Activated naive CD4-positive, alpha-beta T cell treated with anti-CD3 and anti-CD28 coated beads, Interleukin-2, amount 50 U/mL, for 72 hours (primary cell): ENCODE results near the gene FOXL3. TPM values are rescaled to one million over a fixed set of nuclear protein-coding genes. Genes with fewer than 3 reads are reported as not detected.
"Not testable (repeated sequence)": the region's sequence is repeated elsewhere in the genome, so short reads cannot be mapped to it uniquely, and the experiment has no call there.

Experiments used
- ATAC-seq, 2 donors: fragments of 150-1000 bp; cut with Tn5 transposase; 2 replicates each; pipeline ENCODE4 v1.10.0; 2021; ENCODE audit warnings: mild to moderate bottlenecking in 2 of 2, moderate library complexity in 2 of 2
- DNase-seq, 2 donors: peaks; one replicate each; pipeline ENCODE4 v3.0.0; 2021 to 2022; ENCODE audit warnings: low spot score in 2 of 2
- H3K27ac Mint-ChIP-seq, 2 donors: one replicate each; pipeline ENCODE4 v1.8.0; 2022; ENCODE audit warnings: mild to moderate bottlenecking in 2 of 2, mixed read lengths in 2 of 2
- H3K36me3 Mint-ChIP-seq, 2 donors: one replicate each; pipeline ENCODE4 v1.8.0; 2022; ENCODE audit warnings: mixed read lengths in 2 of 2
- H3K9me3 Mint-ChIP-seq, 2 donors: one replicate each; pipeline ENCODE4 v1.8.0; 2022; ENCODE audit warnings: mixed read lengths in 2 of 2
- total RNA-seq, 2 donors: library from RNA; stranded (reverse); gene quantifications; one replicate each; pipeline ENCODE4 v1.2.3, GENCODE V29; 2022

The FOXL3 gene
- total RNA-seq, 2 donors from 2014 or later: not detected

DNA sequence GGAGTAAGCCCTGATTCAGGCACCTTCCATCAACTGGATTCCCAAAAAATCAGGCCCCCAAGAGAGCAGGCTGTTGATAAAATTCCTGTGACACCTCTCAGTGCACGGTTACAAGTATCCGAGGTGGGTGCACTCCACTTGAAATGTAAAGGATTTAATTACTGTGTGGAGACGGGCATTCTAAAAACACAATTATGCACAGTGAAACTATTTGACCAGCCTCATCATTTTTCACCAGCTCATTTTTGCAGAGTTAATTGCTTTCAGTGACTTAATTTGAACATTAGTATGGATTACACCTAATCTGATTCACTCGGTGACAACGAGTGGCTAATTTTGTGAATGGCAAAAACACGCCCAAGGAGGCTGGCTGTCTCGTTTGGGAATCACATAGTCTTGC, 2.3 kb downstream of the FOXL3 start:
- no peak overlapping the region for H3K27ac Mint-ChIP-seq
- ATAC-seq (no peak), DNase-seq (no peak)
- H3K9me3 Mint-ChIP-seq: no peaks in the 10 kb centered on the region
- H3K36me3 Mint-ChIP-seq: no peaks in the 10 kb centered on the region

DNA sequence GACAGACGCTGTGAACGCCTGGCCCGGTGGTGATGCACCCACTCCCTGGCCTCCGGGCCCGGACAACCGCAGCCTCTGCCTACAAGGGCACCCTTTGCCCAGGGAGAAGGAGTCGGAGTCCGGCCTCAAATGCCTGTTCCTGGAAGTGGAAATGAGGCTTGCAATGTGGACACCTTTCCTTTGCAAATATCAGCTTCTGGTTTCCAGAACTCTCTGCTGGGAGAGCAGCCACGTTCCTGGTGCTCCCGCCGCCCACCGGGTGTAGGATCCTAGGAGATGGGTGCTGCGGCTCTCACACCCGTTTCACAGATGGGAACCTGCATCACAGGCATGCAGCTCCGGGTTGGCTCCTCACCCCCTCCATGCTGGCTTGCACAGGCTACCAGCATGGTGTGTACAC, 2.9 kb downstream of the FOXL3 start:
- DNase-seq: no peak
- no peaks in the 10 kb centered on the region for H3K9me3 Mint-ChIP-seq
- no peak for ATAC-seq
- H3K27ac Mint-ChIP-seq: no peak overlapping the region
- no peaks in the 10 kb centered on the region for H3K36me3 Mint-ChIP-seq

DNA sequence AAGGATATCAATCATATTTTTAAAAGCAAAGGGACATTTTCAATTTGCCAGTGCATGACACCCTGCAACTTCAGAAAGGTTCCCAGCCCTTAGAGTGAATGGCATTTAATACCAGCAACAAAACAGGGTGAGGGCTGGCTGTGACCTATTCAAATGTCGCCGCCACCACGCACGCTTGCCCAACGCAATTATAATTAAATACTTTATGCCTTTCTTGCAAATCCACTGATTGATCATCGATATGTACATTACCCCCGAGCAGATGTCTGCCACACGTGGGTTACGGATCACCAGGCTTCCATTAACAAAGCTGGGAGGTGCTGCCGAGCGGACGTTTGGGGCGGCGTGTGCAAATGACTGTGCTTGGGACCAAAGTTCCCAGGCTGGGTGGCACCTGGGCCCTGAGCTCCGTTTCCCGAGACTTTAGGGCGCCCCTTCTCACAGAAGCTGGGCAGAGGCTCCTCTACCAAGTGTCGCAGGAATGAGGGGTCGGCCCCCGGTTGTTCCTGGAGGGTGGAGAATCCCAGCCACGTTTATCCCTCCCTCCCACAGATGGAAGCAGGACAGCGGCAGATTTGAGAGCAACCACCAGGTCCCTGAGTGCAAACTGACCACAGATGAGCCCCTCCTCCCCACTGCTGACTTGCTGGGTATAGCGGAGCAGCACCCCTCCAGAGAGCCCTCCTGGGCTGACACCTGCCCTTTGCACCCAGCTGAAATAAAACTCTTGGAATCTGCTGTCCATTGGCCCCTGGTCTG, 3.9 kb downstream of the FOXL3 start:
- DNase-seq: no peak
- Mint-ChIP-seq H3K9me3 (no peaks in the 10 kb centered on the region), H3K27ac (no peak overlapping the region), H3K36me3 (no peaks in the 10 kb centered on the region)
- ATAC-seq: no peak

DNA sequence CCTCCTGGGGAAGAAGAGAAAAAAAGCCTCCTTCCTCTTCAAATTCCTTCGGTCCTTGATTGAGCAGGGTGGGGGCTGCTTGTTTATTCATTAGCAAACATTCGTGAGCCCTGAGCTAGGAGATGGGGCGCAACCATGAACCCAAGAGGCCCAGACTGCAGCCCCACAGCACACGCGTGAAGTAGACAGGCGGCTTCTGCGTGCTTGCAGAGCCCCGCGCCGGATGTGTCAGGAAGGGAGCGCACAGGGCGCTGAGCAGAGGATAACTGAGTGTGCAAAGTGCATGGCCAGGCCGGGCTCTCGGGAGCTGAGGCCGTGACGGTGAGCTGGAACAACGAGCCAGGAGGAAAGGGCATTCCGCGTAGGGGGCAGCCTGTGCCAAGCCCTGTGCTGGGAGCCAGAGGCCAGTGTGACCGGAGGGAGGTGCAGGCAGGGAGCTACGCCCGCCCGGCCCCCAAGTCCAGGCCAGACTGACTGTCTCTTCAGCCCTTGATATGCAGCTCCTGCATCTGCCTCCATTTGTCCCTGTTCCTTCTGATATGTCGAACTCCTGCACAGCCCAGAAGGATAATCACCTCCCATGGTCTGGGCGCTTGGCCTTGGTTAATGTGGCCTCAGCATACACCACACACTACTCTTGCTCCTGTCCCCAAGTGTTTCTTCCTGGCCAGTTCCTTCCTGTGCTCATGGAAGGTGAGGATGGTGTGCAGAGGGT, 4.6 kb downstream of the FOXL3 start:
- DNase-seq (peak in 1 of 2 donors; percentile 18), ATAC-seq (no peak)
- Mint-ChIP-seq H3K9me3 (no peaks in the 10 kb centered on the region), H3K36me3 (no peaks in the 10 kb centered on the region), H3K27ac (no peak overlapping the region)

DNA sequence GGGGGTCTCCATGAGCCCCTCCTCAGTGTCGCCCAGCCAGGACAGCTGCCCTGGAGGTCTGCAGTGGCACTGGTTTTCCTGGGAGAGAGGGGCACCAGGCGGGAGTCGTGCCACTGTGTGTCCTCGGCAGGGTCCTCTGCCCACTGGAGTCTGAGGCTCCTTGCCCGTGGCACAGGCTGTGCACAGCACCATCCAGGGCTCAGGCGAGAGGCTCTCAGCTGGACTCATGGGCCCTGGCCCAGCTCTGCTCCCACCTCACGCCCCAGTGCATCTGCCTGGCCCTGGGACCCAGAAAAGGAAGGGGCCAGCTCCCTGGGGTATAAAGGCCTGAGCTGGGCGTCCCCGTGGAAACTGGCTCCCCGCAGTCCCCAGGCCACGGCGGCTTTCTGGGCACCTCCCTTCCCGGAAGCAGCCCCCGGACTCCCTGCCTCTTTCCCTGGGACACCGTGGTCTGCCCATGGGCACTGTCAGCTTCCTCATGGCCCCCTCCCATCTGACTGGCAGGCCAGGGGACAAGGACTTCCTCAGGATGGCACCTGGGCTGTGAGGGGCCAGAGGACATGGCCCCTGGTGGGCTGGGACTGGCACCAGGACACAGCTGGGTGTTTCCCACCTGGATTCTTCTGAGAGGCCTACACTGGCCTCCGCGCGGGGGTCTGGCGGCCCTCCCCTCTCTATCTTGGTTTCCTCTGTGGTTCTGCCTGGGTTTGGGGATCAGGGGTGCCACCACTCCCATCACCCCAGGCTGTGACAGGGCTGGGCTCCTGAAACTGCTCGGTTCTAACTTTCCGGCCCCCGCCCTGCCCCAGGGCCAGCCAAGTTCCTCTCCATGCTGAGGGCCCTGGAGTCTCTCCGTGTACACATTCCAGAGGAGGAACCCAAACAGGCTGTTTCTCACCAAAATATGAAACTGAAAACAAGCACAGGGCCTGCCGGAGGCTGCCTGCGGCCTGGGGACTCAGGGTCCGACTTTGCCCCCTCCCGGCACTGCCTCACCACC, 5.5 kb downstream of the FOXL3 start:
- H3K27ac Mint-ChIP-seq: no peak overlapping the region

DNA sequence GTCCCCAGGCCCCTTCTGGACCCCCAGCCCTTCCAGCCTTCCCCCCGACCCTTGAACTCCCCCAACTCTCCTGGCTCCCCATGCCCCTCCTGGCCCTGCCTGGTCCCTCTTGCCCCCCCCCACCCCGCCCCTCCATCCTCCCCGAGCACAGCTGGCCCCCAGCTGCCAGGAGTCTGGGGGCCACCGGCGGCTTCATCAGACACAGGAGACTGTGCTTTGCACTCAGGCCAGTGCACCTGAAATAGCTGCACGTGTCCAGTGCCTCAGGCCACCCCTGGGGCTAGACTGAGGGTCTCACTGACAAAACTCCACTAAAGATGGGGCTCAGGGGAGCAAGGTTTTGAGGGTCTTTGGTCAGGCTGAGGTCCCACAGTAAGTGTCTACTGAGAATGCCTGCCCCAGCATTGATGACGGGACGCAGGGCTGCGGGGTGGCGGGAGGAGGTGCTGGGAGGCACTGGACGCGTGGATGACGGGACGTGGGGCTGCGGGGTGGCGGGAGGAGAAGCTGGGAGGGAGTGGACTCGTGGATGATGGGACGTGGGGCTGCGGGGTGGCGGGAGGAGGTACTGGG, 6.5 kb downstream of the FOXL3 start:
- no peaks in the 10 kb centered on the region for H3K36me3 Mint-ChIP-seq
- no peak for ATAC-seq
- H3K9me3 Mint-ChIP-seq: no peaks in the 10 kb centered on the region
- H3K27ac Mint-ChIP-seq: no peak overlapping the region
- peak in 1 of 2 donors; percentile 30 for DNase-seq

More for the DNA sequence above, 5.5 kb downstream of the FOXL3 start:
- ATAC-seq (no peak), DNase-seq (peak in 1 of 2 donors; percentile 48)
- Mint-ChIP-seq H3K9me3 (no peaks in the 10 kb centered on the region), H3K36me3 (no peaks in the 10 kb centered on the region)

DNA sequence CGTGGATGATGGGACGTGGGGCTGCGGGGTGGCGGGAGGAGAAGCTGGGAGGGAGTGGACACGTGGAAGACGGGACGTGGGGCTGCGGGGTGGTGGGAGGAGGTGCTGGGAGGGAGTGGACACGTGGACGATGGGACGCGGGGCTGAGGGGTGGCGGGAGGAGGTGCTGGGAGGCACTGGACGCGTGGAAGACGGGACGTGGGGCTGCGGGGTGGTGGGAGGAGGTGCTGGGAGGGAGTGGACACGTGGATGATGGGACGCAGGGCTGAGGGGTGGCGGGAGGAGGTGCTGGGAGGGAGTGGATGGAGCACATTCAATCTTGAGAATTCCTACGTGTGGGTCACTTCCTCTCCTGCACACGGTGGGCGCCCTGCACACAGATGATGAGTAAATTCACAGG, 7.2 kb downstream of the FOXL3 start:
- not testable (repeated sequence) for ATAC-seq, H3K27ac Mint-ChIP-seq, H3K9me3 Mint-ChIP-seq, H3K36me3 Mint-ChIP-seq
- peak in 1 of 2 donors; percentile 7 for DNase-seq

DNA sequence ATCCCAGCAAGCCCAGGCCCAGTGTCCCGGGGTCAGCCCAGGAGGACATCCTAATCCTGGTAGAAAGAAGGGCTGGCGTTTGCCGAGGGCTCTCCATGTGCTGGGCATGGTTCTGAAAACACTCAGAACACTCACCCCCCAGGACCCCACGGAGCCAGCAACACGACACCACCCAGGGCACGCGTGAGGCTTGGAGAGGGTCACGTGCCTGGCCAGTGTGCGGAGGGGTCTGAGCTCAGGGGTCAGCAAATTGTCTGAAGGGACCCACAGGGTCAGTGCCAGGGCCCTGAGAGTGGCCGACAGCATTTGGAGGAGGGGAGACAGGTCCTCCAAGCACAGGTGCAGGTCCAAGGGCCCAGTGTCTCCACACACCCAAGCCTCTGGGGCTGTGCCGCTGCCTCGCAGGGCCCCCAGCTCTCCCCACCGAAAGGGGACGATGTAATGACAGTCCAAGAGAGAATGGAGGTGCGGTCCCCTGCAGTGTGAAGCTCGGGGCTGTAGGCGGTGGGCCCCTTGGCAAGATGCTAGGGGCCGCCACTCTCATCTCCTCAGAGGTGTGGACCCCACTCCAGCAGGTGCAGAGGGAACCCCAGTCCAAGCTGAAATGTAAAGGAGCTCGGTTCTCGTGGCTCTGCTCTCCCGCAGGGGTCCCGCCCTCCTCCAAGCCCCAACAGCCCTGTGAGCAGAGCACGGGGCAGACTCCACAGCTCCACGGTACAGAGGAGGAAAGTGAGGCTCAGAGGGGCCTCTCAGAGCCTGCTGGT, 7.8 kb downstream of the FOXL3 start:
- ATAC-seq: no peak
- Mint-ChIP-seq H3K36me3 (no peaks in the 10 kb centered on the region), H3K27ac (no peak overlapping the region), H3K9me3 (no peaks in the 10 kb centered on the region)
- DNase-seq: peak in 1 of 2 donors; percentile 41

DNA sequence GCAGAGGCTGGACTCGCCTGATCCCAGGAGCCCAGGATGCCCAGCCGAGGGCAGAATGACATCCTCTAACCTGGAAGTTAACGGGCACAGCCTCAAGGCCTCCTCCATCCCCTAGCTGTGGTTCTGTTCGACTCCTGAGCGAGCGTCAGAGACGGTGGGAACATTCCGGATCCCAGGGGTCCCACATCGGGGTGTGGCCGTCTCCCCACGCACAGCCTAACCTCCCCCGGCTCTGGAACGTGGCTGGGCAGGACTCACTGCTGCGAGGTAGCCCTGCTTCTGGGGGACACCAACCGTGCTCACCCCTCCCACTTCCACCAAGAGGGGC, 8.4 kb downstream of the FOXL3 start:
- DNase-seq (no peak), ATAC-seq (no peak)
- Mint-ChIP-seq H3K9me3 (no peaks in the 10 kb centered on the region), H3K36me3 (no peaks in the 10 kb centered on the region), H3K27ac (no peak overlapping the region)

DNA sequence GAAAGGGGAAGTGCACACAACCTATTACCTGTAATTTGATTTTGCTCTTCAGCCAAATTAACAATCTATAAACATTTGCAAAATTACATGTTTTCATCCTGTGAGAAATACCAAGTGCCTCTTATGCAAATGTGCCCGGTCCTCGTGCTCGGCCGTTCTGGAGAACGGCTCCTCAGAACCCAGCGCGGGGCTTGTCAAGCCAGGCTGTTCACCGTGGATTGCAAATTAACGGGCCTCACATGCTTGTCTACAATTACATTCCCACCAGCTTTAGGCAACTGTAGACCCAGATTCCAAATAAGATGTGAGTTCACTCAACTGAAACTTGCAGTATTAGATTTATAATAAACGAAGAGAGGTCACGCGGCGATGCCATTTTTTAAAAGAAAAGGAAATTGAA, 8.8 kb downstream of the FOXL3 start:
- Mint-ChIP-seq H3K36me3 (no peaks in the 10 kb centered on the region), H3K27ac (no peak overlapping the region), H3K9me3 (no peaks in the 10 kb centered on the region)
- DNase-seq: no peak
- no peak for ATAC-seq

DNA sequence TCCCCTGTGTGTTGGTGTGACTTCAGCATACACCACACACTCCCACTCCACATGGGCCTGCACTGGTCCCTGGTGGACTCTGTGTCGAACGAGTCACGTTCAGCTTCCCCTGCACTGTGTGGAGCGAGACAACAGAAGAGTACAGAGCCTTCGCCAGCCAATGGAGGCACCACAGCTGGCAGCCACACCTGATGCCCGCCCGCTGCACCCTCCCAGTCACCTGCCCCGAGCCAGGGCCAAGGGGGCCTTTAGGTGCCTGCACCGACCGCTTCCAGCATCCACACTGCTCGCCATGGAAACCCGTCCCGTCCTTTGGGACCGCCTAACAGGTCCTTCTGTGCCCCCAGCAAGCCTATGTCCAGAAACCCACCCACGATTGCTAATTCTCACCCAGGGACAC, 9.2 kb downstream of the FOXL3 start:
- ATAC-seq (no peak), DNase-seq (peak in 1 of 2 donors; percentile 49)
- H3K9me3 Mint-ChIP-seq: no peaks in the 10 kb centered on the region
- H3K36me3 Mint-ChIP-seq: no peaks in the 10 kb centered on the region
- H3K27ac Mint-ChIP-seq: no peak overlapping the region

DNA sequence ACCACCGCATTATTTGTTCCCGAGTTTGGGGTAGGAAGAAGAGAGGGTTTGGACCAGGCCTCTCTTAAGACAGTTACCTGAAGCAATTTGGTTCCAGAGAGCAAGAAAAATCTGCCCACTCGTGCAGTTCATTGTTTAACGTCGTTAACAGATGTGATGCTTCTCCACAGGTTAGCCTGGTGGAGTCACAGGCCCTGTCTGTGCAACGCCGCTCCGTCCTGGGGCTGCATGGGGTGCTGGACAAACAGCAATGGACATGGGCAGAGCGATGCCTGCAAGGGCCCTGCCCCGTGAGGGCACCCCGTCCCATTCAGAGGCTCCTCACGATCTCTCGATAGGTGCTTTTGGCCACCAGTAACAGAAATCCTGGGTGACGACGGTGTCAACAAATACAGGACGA, 9.7 kb downstream of the FOXL3 start:
- ATAC-seq: no peak
- H3K36me3 Mint-ChIP-seq: no peaks in the 10 kb centered on the region
- no peak overlapping the region for H3K27ac Mint-ChIP-seq
- H3K9me3 Mint-ChIP-seq: no peaks in the 10 kb centered on the region
- DNase-seq: peak in 1 of 2 donors; percentile 31

DNA sequence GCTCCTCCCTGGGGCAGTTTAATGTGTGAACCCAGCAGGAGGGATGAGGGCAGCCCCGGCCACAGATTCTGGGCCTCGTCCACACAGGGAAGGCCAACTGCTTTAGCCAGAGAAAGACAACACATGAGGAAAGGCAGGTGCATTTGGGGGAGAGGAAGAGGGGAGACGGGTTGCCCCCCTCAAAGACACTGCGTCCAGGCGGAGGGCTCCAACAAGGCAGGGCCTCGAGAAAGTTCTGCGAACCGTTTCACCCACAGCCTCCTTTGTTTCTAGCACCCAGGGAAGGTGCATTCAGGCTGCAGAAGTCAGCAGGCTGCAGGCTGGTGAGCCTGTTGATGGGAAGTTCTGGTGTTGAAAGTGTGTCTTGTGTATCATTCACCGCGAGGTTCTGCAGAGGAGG, 10.1 kb downstream of the FOXL3 start:
- DNase-seq (peak in 1 of 2 donors; percentile 41), ATAC-seq (no peak)
- Mint-ChIP-seq H3K36me3 (no peaks in the 10 kb centered on the region), H3K9me3 (no peaks in the 10 kb centered on the region), H3K27ac (no peak overlapping the region)

DNA sequence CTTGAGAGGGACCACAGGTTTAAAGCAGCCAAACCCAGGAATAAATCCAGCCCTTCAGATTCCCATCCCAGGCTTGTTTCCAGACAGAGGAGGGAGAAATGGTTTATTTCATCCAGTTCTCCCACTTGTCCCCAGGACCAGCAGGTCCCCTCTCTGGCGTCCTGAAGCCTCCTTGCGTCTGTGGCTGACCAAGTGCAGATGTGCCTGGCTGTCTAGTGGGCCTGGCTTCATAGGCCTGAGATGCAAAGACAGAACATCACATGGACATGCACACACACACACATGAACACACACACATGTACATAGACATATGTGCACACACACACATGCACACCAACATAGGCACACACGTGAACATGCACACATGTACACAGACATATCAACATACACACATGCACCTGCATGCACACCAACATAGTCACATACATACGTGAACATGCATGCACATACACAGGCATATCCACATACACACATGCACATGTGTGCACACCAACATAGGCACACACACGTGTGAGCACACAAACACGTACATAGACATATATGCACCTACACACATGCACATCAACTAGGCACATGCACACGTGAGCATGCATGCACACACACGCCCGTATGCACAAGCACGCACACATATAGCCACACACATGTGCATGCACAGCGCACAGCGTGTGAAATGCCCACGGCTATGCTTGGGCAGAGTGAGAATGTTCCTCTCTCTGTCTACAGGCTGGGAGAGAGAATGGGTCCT, 10.7 kb downstream of the FOXL3 start:
- no peak for ATAC-seq
- Mint-ChIP-seq H3K27ac (no peak overlapping the region), H3K9me3 (no peaks in the 10 kb centered on the region), H3K36me3 (no peaks in the 10 kb centered on the region)
- peak in 1 of 2 donors; percentile 13 for DNase-seq

DNA sequence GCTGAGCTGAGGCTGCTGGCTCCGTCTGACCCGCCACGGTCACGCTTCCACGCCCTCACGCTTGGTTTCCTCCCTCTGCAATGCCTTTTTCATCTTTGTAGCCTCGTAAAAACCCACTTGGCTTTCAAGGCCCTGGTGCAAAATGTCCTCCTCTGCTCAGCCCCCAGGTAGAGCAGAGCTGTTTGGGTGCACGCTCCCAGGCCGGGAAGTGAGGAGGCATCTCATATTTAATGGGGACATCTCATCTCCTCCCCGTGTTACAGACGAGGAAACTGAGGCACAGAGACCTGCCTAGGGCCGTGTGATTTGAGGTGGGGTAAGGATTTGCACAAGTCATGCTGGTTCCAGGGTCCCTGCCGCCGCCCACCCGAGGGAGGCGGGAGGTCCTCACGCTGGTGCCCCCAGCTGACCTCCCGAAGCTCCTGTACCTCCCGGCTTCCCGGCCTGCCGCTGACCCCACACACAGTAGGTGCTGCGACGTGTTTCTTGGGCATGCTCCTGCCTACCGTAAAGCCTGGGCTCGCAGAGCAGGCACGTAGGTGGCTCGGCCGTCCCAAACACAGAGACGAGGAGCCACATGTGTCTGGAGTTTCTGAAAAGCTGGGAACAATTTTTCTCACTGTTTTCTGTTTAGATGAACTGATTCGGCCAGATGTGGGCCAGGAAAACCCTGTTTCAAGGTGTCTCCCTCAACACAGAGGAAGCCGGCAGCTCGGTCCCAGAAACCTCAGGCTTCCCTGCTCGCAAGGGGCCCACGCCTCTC, 11.5 kb downstream of the FOXL3 start:
- ATAC-seq (no peak), DNase-seq (peak in 1 of 2 donors; percentile 52)
- Mint-ChIP-seq H3K9me3 (no peaks in the 10 kb centered on the region), H3K36me3 (no peaks in the 10 kb centered on the region), H3K27ac (no peak overlapping the region)
